Stimulated activated effector memory CD8-positive, alpha-beta T cell treated with anti-CD3 and anti-CD28 coated beads, Interleukin-12 subunit alpha, Interleukin-12 subunit beta, amount 100 ng/mL, for 72 hours (primary cell): ENCODE data around the gene PCSK2.

Experiments
- ATAC-seq: fragments of 150-1000 bp; cut with Tn5 transposase; 2 replicates; pipeline ENCODE4 v1.10.0; 2021
- DNase-seq, 2 donors: peaks; one replicate each; pipeline ENCODE4 v3.0.0; 2021 to 2022; ENCODE audit warnings: low spot score in 2 of 2
- H3K27ac Mint-ChIP-seq: one replicate; pipeline ENCODE4 v1.8.0; 2022; ENCODE audit warnings: mild to moderate bottlenecking, mixed read lengths
- H3K36me3 Mint-ChIP-seq: one replicate; pipeline ENCODE4 v1.8.0; 2022; ENCODE audit warnings: mild to moderate bottlenecking, mixed read lengths
- H3K4me1 Mint-ChIP-seq: one replicate; pipeline ENCODE4 v1.8.0; 2022; ENCODE audit warnings: mixed read lengths
- H3K4me3 Mint-ChIP-seq: one replicate; pipeline ENCODE4 v1.8.0; 2022; ENCODE audit warnings: mild to moderate bottlenecking, mixed read lengths
- H3K9me3 Mint-ChIP-seq: one replicate; pipeline ENCODE4 v1.8.0; 2022; ENCODE audit warnings: mixed read lengths

PCSK2 gene

DNA sequence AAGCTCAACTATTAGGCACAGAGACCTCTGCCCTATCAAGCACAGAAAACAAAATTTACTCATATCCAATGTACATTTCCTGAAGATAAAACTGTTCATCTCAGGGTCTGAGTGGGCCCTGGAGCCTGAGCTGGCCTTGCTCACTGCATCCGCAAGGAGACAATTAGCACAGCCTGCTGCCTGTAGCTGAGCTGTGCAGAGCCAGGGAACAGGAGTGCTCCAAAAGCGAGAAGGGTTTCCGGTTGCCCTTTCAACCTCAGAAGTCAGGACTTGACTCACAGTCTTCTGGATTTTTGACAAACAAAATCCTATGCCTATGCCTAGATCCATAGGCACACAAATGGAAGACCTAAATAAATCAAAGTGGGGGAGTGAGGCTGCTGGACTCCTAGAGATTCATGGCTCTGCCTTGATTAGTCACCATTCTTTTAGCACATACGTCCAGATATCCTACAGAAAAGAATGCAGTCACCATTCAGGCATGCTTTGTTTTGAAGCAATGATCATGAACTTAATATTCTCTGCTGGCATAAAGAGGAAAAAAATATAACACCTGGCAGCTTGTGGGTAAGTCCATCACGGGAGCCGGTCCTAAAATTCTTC, 230.8 kb downstream of the PCSK2 start:
- no peaks in the 10 kb centered on the region for H3K4me1 Mint-ChIP-seq
- H3K4me3 Mint-ChIP-seq: no peak overlapping the region
- peaks cover 6% of the 10 kb centered on the region for H3K9me3 Mint-ChIP-seq
- ATAC-seq: no peak
- DNase-seq: no peak
- no peak overlapping the region for H3K27ac Mint-ChIP-seq
- no peaks in the 10 kb centered on the region for H3K36me3 Mint-ChIP-seq

- H3K4me1 Mint-ChIP-seq: no peaks in the 10 kb centered on the region
- H3K27ac Mint-ChIP-seq: no peak overlapping the region
- H3K36me3 Mint-ChIP-seq: no peaks in the 10 kb centered on the region
- H3K9me3 Mint-ChIP-seq: peaks cover 6% of the 10 kb centered on the region
- H3K4me3 Mint-ChIP-seq: no peak overlapping the region
- ATAC-seq (no peak), DNase-seq (no peak)
Measured at GRCh38 chr20:17460119-17460518, 233.3 kb downstream of the PCSK2 start.

DNA sequence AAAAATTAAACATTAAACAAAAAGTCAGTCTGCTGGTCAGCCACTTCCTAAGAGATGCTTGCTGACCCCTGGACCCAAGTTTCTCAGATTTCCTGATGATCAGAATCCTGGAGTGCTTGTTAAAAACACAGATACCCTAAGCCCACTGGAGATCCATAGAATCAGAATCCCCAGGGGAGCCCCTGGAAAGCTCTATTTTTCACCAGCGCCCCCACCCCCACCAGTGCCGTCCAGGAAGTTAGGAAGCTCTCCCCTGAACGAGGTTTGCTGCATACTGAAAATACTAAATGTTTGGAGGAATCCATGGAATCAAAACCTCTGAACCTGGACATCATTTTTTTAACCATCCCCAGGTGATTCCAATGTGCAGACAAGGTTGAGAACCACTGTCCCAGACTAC, 235.1 kb downstream of the PCSK2 start:
- H3K4me3 Mint-ChIP-seq: no peak overlapping the region
- no peaks in the 10 kb centered on the region for H3K4me1 Mint-ChIP-seq
- H3K36me3 Mint-ChIP-seq: no peaks in the 10 kb centered on the region
- H3K9me3 Mint-ChIP-seq: peaks cover 6% of the 10 kb centered on the region
- H3K27ac Mint-ChIP-seq: no peak overlapping the region
- DNase-seq: no peak
- ATAC-seq: no peak

DNA sequence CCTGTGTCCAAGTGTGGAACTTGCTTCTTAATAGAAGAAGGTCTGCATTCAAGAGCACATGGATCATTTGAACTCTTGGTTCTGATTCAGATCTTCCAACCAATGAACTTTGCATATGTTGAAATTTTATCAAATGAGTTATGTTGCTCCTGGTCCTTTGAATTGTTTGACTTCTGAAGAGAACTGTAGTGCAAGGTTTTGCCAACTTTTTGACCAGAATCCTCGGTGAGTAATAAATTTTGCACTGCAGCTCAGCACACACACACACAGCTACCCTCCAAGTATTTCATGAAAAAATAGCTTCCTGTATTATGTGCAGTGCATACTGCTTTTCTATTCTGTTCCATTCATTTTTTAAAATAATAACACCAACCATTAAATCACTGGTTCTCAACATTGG, 236.9 kb downstream of the PCSK2 start:
- no peaks in the 10 kb centered on the region for H3K4me1 Mint-ChIP-seq
- no peak for DNase-seq

DNA sequence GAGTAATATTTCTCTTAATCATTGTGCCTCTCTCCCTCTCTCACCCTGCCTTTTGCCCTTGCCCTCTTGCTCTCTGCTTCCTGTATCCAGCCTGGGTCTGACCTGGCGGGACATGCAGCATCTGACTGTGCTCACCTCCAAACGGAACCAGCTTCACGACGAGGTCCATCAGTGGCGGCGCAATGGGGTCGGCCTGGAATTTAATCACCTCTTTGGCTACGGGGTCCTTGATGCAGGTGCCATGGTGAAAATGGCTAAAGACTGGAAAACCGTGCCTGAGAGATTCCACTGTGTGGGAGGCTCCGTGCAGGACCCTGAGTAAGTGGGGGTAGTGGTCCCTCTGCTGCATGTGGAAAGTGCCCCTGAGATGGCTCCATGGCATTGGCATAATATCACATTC, 238.4 kb downstream of the PCSK2 start:
- ATAC-seq (no peak), DNase-seq (no peak)
- peaks cover under 1% of the 10 kb centered on the region for H3K9me3 Mint-ChIP-seq
- H3K4me1 Mint-ChIP-seq: no peaks in the 10 kb centered on the region
- no peak overlapping the region for H3K27ac Mint-ChIP-seq
- H3K36me3 Mint-ChIP-seq: no peaks in the 10 kb centered on the region
- no peak overlapping the region for H3K4me3 Mint-ChIP-seq

More for the DNA sequence above, 236.9 kb downstream of the PCSK2 start:
- Mint-ChIP-seq H3K4me3 (no peak overlapping the region), H3K9me3 (peaks cover 6% of the 10 kb centered on the region), H3K36me3 (no peaks in the 10 kb centered on the region), H3K27ac (no peak overlapping the region)
- no peak for ATAC-seq

- no peak overlapping the region for H3K4me3 Mint-ChIP-seq
- ATAC-seq: no peak
- H3K4me1 Mint-ChIP-seq: no peaks in the 10 kb centered on the region
- H3K9me3 Mint-ChIP-seq: no peaks in the 10 kb centered on the region
- H3K36me3 Mint-ChIP-seq: no peaks in the 10 kb centered on the region
- no peak overlapping the region for H3K27ac Mint-ChIP-seq
- no peak for DNase-seq
Measured at GRCh38 chr20:17466641-17467040, 239.8 kb downstream of the PCSK2 start.

- DNase-seq: no peak
- Mint-ChIP-seq H3K4me1 (no peaks in the 10 kb centered on the region), H3K4me3 (no peak overlapping the region), H3K27ac (no peak overlapping the region), H3K36me3 (no peaks in the 10 kb centered on the region), H3K9me3 (no peaks in the 10 kb centered on the region)
- no peak for ATAC-seq
Measured at GRCh38 chr20:17467120-17467655, 240.3 kb downstream of the PCSK2 start.

DNA sequence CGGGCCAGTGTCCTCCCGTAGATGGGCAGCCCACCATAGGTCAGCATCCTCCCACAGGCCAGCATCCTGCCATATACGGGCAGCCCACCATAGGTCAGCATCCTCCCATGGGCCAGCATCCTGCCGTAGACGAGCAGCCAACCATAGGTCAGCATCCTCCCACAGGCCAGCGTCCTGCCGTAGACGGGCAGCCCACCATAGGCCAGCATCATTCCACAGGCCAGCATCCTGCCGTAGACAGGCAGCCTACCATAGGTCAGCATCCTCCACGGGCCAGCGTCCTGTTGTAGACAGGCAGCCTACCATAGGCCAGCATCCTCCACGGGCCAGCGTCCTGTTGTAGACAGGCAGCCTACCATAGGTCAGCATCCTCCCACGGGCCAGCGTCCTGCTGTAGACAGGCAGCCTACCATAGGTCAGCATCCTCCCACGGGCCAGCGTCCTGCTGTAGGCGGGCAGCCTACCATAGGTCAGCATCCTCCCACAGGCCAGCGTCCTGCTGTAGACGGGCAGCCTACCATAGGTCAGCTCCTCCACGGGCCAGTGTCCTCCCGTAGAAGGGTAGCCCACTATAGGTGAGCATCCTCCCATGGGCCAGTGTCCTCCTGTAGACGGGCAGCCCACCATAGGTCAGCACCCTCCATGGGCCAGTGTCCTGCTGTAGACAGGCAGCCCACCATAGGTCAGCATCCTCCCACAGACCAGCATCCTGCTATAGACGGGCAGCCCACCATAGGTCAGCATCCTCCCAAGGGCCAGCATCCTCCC, 241.4 kb downstream of the PCSK2 start:
- no peak overlapping the region for H3K4me3 Mint-ChIP-seq
- DNase-seq (no peak), ATAC-seq (no peak)
- H3K36me3 Mint-ChIP-seq: no peaks in the 10 kb centered on the region
- H3K9me3 Mint-ChIP-seq: no peaks in the 10 kb centered on the region
- H3K4me1 Mint-ChIP-seq: no peaks in the 10 kb centered on the region
- no peak overlapping the region for H3K27ac Mint-ChIP-seq

- Mint-ChIP-seq H3K4me1 (no peaks in the 10 kb centered on the region), H3K9me3 (no peaks in the 10 kb centered on the region), H3K36me3 (no peaks in the 10 kb centered on the region), H3K27ac (no peak overlapping the region), H3K4me3 (no peak overlapping the region)
- ATAC-seq (no peak), DNase-seq (no peak)
Measured at GRCh38 chr20:17469246-17470030, 242.6 kb downstream of the PCSK2 start.

GRCh38 chr20:17470521-17470920, 243.7 kb downstream of the PCSK2 start:
- no peak overlapping the region for H3K4me3 Mint-ChIP-seq
- no peaks in the 10 kb centered on the region for H3K36me3 Mint-ChIP-seq
- no peaks in the 10 kb centered on the region for H3K9me3 Mint-ChIP-seq
- ATAC-seq (no peak), DNase-seq (no peak)
- H3K4me1 Mint-ChIP-seq: no peaks in the 10 kb centered on the region
- H3K27ac Mint-ChIP-seq: no peak overlapping the region

- H3K4me3 Mint-ChIP-seq: no peak overlapping the region
- DNase-seq (no peak), ATAC-seq (no peak)
- H3K36me3 Mint-ChIP-seq: no peaks in the 10 kb centered on the region
- no peaks in the 10 kb centered on the region for H3K9me3 Mint-ChIP-seq
- no peaks in the 10 kb centered on the region for H3K4me1 Mint-ChIP-seq
- H3K27ac Mint-ChIP-seq: no peak overlapping the region
Measured at GRCh38 chr20:17470973-17471372, 244.1 kb downstream of the PCSK2 start.

DNA sequence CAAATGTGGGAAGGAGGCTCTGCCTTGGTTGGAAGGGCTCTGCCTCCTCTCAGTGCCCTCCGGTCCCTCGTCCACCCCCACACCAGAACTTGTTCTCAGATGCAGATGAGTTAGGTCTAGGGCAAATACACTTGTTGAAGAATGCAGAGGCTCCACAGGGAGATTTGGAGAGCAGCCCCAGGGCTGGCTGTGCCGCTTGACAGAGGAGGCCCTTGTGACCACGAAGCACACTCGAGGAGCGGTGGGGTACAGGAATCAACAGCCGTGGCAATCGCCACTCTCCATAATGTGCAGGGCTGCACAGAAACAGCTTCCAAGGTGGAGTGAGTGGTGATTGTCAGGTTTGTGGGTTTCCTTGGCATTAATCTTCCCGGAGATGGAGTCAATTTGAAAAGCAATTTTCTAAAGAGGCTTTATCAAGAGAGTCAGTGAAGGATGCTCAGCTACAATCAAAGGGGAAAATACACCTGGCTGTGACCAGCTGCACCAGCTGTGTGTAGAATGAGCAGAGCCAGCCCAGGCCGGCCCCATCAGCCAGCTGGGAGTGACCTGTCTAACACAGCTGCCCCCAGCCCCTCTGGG, 244.9 kb downstream of the PCSK2 start:
- H3K4me3 Mint-ChIP-seq: no peak overlapping the region

DNA sequence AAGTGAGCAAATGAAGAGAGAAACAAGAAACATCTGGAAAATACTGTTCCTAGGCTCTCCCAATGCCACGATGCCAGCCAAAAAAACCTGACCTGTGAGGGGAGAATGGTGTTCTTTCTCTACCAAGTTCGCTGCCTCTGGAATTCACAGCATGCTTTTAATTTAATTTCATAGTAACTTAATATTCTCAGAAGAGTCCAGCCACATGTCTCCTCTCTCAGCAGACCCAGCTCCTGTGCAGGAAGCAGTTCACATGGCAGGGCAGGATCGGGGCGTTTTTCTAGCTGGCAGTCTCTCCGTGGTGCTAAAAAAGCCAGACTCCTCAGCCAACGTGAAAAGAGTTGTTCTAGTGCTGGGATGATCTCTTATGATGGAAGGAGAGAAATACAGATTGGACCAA, 246.8 kb downstream of the PCSK2 start:
- H3K4me3 Mint-ChIP-seq: no peak overlapping the region
- no peak overlapping the region for H3K27ac Mint-ChIP-seq
- H3K36me3 Mint-ChIP-seq: no peaks in the 10 kb centered on the region
- H3K9me3 Mint-ChIP-seq: no peaks in the 10 kb centered on the region
- no peaks in the 10 kb centered on the region for H3K4me1 Mint-ChIP-seq
- DNase-seq: no peak
- no peak for ATAC-seq

More for the DNA sequence above, 244.9 kb downstream of the PCSK2 start:
- ATAC-seq: peak; percentile 25
- Mint-ChIP-seq H3K36me3 (no peaks in the 10 kb centered on the region), H3K27ac (no peak overlapping the region), H3K4me1 (no peaks in the 10 kb centered on the region), H3K9me3 (no peaks in the 10 kb centered on the region)
- no peak for DNase-seq

DNA sequence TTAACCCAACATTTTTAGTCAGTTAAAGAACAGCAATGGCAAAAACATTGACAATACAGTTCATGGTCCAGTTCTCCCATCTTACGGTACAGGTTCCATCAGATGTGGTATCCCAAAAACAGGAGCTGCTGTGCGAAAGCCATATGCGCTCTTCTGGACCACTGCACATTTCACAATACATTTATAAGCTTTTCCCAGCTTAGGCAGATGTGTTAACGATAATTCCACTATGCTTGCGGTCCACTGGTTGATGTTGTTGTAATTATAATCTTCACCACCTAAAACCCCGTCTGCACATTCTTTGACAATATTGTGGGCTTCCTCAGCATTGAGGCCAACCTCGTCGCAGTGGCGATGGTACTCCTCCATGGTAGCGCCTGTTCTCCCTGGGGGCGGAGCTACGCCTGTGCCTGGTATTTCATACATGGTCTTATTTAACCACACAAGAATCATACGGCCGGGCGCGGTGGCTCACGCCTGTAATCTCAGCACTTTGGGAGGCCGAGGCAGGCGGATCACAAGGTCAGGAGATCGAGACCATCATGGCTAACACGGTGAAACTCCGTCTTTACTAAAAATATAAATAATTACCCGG, 252.3 kb downstream of the PCSK2 start:
- Mint-ChIP-seq H3K9me3 (no peaks in the 10 kb centered on the region), H3K27ac (no peak overlapping the region), H3K4me3 (no peak overlapping the region), H3K36me3 (no peaks in the 10 kb centered on the region), H3K4me1 (no peaks in the 10 kb centered on the region)
- DNase-seq (no peak), ATAC-seq (no peak)

GRCh38 chr20:17480696-17481095, 253.9 kb downstream of the PCSK2 start:
- Mint-ChIP-seq H3K27ac (no peak overlapping the region), H3K9me3 (no peaks in the 10 kb centered on the region), H3K4me3 (no peak overlapping the region), H3K36me3 (no peaks in the 10 kb centered on the region), H3K4me1 (no peaks in the 10 kb centered on the region)
- DNase-seq: no peak
- ATAC-seq: no peak
